A549 (cell line): Measurements from ENCODE around the gene MROH2B. TPM values are rescaled to one million over a fixed set of nuclear protein-coding genes. Genes with fewer than 3 reads are reported as not detected.

ENCODE experiments used
- ATAC-seq, 2 experiments: fragments of 200-7000 bp in 1 of 2; fragments of >200 bp in 1 of 2; cut with Nextera tagmentation in 1 of 2; cut with Tn5 transposase in 1 of 2; 3 replicates each; pipeline versions ENCODE4 v1.8.0 to v1.9.1; 2018 to 2020; ENCODE audit warnings: mild to moderate bottlenecking in 1 of 2, moderate library complexity in 1 of 2
- CTCF ChIA-PET: fragments of 300-600 bp; sonication (Branson Sonifier 250); formaldehyde crosslinking; extraction: SDS; loops from one replicate; lab custom pipeline; 2021; ENCODE audit warnings: antibody characterized with exemption, inconsistent platforms; lab: Yijun Ruan, JAX
- POLR2A ChIA-PET: fragments of 350-600 bp; formaldehyde crosslinking; extraction: SDS; loops from one replicate; lab custom pipeline; 2021; ENCODE audit warnings: antibody characterized with exemption, inconsistent platforms; lab: Yijun Ruan, JAX
- DNase-seq, 2 experiments: peaks; one replicate each; pipeline versions ENCODE4 v3.0.0 to v3.0.0-alpha.2; 2011 to 2016; ENCODE audit warnings: low read depth in 1 of 2, low spot score in 1 of 2
- FAIRE-seq: peaks from 2 replicates; lab custom pipeline; 2011; peaks lifted over from hg19 to GRCh38; lab: Jason Lieb, UNC
- H3K27ac ChIP-seq, 2 experiments: fragments of >200 bp; sonication (Bioruptor Twin); formaldehyde crosslinking; 3 replicates each; pipeline ENCODE4 v1.5.1; 2016 to 2017
- H3K4me1 ChIP-seq: fragments of >200 bp; sonication (Bioruptor Twin); formaldehyde crosslinking; 3 replicates; pipeline ENCODE4 v1.6.1; 2016
- H3K4me2 ChIP-seq: fragments of >200 bp; sonication (Bioruptor Twin); formaldehyde crosslinking; 3 replicates; pipeline ENCODE4 v1.6.1; 2016
- H3K4me3 ChIP-seq: fragments of >200 bp; sonication (Bioruptor Twin); formaldehyde crosslinking; 3 replicates; pipeline ENCODE4 v1.5.1; 2016
- H3K9me3 ChIP-seq: fragments of >200 bp; sonication (Bioruptor Twin); formaldehyde crosslinking; 3 replicates; pipeline ENCODE4 v1.6.1; 2016
- BCL3 ChIP-seq: fragments of >200 bp; sonication (Bioruptor Twin); formaldehyde crosslinking; IDR thresholded peaks from 3 replicates; pipeline ENCODE4 v1.6.1; 2016
- CBX8 ChIP-seq: fragments of 200-600 bp; sonication (generic); IDR thresholded peaks from 2 replicates; pipeline ENCODE4 v1.6.1; 2016
- CHD4 ChIP-seq: fragments of 200-600 bp; sonication (generic); IDR thresholded peaks from 2 replicates; pipeline ENCODE4 v1.6.1; 2016; ENCODE audit warnings: antibody characterized with exemption, mild to moderate bottlenecking, borderline replicate concordance
- EHF ChIP-seq: fragments of 250-450 bp; sonication (Bioruptor Pico); IDR thresholded peaks from 2 replicates; pipeline ENCODE4 v1.5.0; 2020; ENCODE audit warnings: mild to moderate bottlenecking
- EHMT2 ChIP-seq: fragments of 200-600 bp; sonication (generic); IDR thresholded peaks from 2 replicates; pipeline ENCODE4 v1.6.1; 2016; ENCODE audit warnings: antibody characterized with exemption, low read depth, mild to moderate bottlenecking, moderate library complexity
- ESRRA ChIP-seq: fragments of 150-350 bp; IDR thresholded peaks from 2 replicates; pipeline ENCODE4 v1.6.1; 2014; ENCODE audit warnings: mild to moderate bottlenecking, low read length, borderline replicate concordance
- FOSL2 ChIP-seq, 2 experiments: fragments of 450-650 bp in 1 of 2; fragments of >200 bp in 1 of 2; sonication (Bioruptor Twin) in 1 of 2; formaldehyde crosslinking; IDR thresholded peaks; 2 replicates each; pipeline versions ENCODE4 v1.5.0 to v1.6.1; 2016 to 2020; ENCODE audit warnings: mild to moderate bottlenecking in 1 of 2, moderate library complexity in 1 of 2
- FOXS1 ChIP-seq: fragments of 250-450 bp; sonication (Bioruptor Pico); IDR thresholded peaks from 2 replicates; pipeline ENCODE4 v1.5.0; 2020; ENCODE audit warnings: mild to moderate bottlenecking, moderate library complexity
- HDAC2 ChIP-seq: fragments of 200-600 bp; sonication (generic); IDR thresholded peaks from 2 replicates; pipeline ENCODE4 v1.6.1; 2016
- HOXB13 ChIP-seq: fragments of 250-450 bp; sonication (Bioruptor Pico); IDR thresholded peaks from 2 replicates; pipeline ENCODE4 v1.5.0; 2020; ENCODE audit warnings: low read depth, mild to moderate bottlenecking, moderate library complexity
- JUN ChIP-seq, 2 experiments: fragments of >200 bp; sonication (Bioruptor Twin); formaldehyde crosslinking; IDR thresholded peaks; 2 replicates in 1 of 2; 3 replicates in 1 of 2; pipeline ENCODE4 v1.6.1; 2016 to 2017
- KDM1A ChIP-seq: fragments of 200-600 bp; sonication (generic); IDR thresholded peaks from 2 replicates; pipeline ENCODE4 v1.6.1; 2016; ENCODE audit warnings: low read depth, mild to moderate bottlenecking
- KDM5A ChIP-seq: fragments of 200-600 bp; sonication (generic); IDR thresholded peaks from 2 replicates; pipeline ENCODE4 v1.6.1; 2016; ENCODE audit warnings: antibody characterized with exemption, mild to moderate bottlenecking
- NFE2L2 ChIP-seq: fragments of 150-350 bp; conservative IDR thresholded peaks from 2 replicates; pipeline ENCODE4 v1.6.1; 2014; ENCODE audit warnings: low read length
- NPAS2 ChIP-seq: fragments of 250-450 bp; sonication (Bioruptor Pico); IDR thresholded peaks from 2 replicates; pipeline ENCODE4 v1.8.0; 2022; ENCODE audit warnings: mild to moderate bottlenecking, moderate library complexity, borderline replicate concordance
- RCOR1 ChIP-seq: fragments of 150-350 bp; IDR thresholded peaks from 2 replicates; pipeline ENCODE4 v1.6.1; 2014; ENCODE audit warnings: antibody characterized with exemption, low read length, low read depth
- SREBF2 ChIP-seq: fragments of 450-650 bp; IDR thresholded peaks from 2 replicates; pipeline ENCODE4 v1.6.1; 2014; ENCODE audit warnings: mild to moderate bottlenecking, moderate library complexity
- TP53 ChIP-seq: fragments of 250-450 bp; sonication (Bioruptor Pico); IDR thresholded peaks from 2 replicates; pipeline ENCODE4 v1.5.0; 2021; ENCODE audit warnings: mild to moderate bottlenecking, moderate library complexity
- ZC3H11A ChIP-seq: fragments of 450-650 bp; IDR thresholded peaks from 2 replicates; pipeline ENCODE4 v1.6.1; 2014; ENCODE audit warnings: antibody characterized with exemption, mild to moderate bottlenecking
- ZFP36 ChIP-seq: fragments of 450-650 bp; IDR thresholded peaks from 2 replicates; pipeline ENCODE4 v1.6.1; 2014; ENCODE audit warnings: borderline replicate concordance; ENCODE audit not compliant: partially characterized antibody
- ZNF302 ChIP-seq: fragments of 250-450 bp; sonication (Bioruptor Pico); IDR thresholded peaks from 2 replicates; pipeline ENCODE4 v1.9.0; 2021; ENCODE audit warnings: inconsistent platforms, mild to moderate bottlenecking, moderate library complexity
- WGBS: methylation state at CpG from one replicate; pipeline ENCODE4 v1.1.6; 2017; ENCODE audit errors: missing lambda C conversion rate; 5-methylcytosine and 5-hydroxymethylcytosine counted together
- polyA plus RNA-seq, 4 experiments: library from polyadenylated mRNA; depleted of rRNA in 3 of 4; stranded (reverse); fragments of >200 nt; fragmentation: RNase III in 1 of 4; extraction: RNeasy Plus Mini Kit Qiagen cat#74134 plus additional on column Dnase treatment in 1 of 4; gene quantifications; 2 replicates in 3 of 4; 3 replicates in 1 of 4; pipeline ENCODE4 v1.2.3, GENCODE V29; 2011 to 2017

The MROH2B gene
- polyA plus RNA-seq, 2 of the 4 experiments (the other 2 are of a cell fraction): not detected

- ChIA-PET POLR2A (no interaction called here), CTCF (no interaction called here)
- Histone ChIP-seq H3K27ac (no peak overlapping the region), H3K4me3 (no peak overlapping the region), H3K4me2 (no peak overlapping the region), H3K9me3 (no peaks in the 10 kb centered on the region), H3K4me1 (no peaks in the 10 kb centered on the region)
- ATAC-seq (no peak), DNase-seq (peak in 1 of 2 experiments; percentile 5), FAIRE-seq (no peak)
- WGBS: 52% methylated on average over 5 of the region's 5 CpGs
- TF ChIP-seq NPAS2: no peak
- TF ChIP-seq JUN (IDR thresholded peaks at IDR 0.05): no peak
- TF ChIP-seq ZC3H11A: no peak
- no peak for TF ChIP-seq KDM1A
- no peak for TF ChIP-seq ZFP36
- TF ChIP-seq RCOR1: no peak
- no peak for TF ChIP-seq HOXB13 (CRISPR knock-in tag)
- no peak for TF ChIP-seq EHF (CRISPR knock-in tag)
- no peak for TF ChIP-seq HDAC2
- TF ChIP-seq FOSL2 (IDR thresholded peaks at IDR 0.05): no peak
- TF ChIP-seq FOSL2 (CRISPR knock-in tag; IDR thresholded peaks at IDR 0.05): no peak
- no peak for TF ChIP-seq BCL3
- no peak for TF ChIP-seq KDM5A
- TF ChIP-seq FOXS1: no peak
- no peak for TF ChIP-seq TP53
- no peak for TF ChIP-seq SREBF2
- TF ChIP-seq NFE2L2: no peak
Measured at GRCh38 chr5:40995801-40996586, 75.1 kb downstream of the MROH2B start.

GRCh38 chr5:40991981-40992559, 79.1 kb downstream of the MROH2B start:
- H3K4me3 ChIP-seq: no peak overlapping the region
- no peak for ATAC-seq
- CTCF ChIA-PET: no interaction called here
- TF ChIP-seq RCOR1 (no peak), ESRRA (no peak), BCL3 (no peak), CHD4 (no peak), EHMT2 (no peak), CBX8 (no peak), ZNF302 (CRISPR knock-in tag) (no peak)
- TF ChIP-seq, all 56 proteins: peak for 0
- FAIRE-seq (no peak), DNase-seq (no peak)
- Histone ChIP-seq H3K4me2 (no peak overlapping the region), H3K4me1 (no peaks in the 10 kb centered on the region), H3K9me3 (no peaks in the 10 kb centered on the region), H3K27ac (no peak overlapping the region)
- WGBS: 18% methylated on average over 5 of the region's 5 CpGs
- POLR2A ChIA-PET: no interaction called here
